ENCODE measurements around the gene TMA7B.

TMA7B gene

GRCh38 chr22:39928536-39929520 lies 31.4 kb upstream of the TMA7B start:
- no peak for DNase-seq
- H3K4me1 ChIP-seq = no peaks in the 10 kb centered on the region
- H3K36me3 ChIP-seq = no peaks in the 10 kb centered on the region
- H3K27me3 ChIP-seq = peaks cover 9% of the 10 kb centered on the region
- no peak for TF ChIP-seq CTCF (IDR thresholded peaks at IDR 0.05; ENCODE audit: low read depth, low read length)
- no peak overlapping the region for H3K4me3 ChIP-seq (ENCODE audit: low read depth, low read length)
- H3K9me3 ChIP-seq = no peaks in the 10 kb centered on the region

GRCh38 chr22:39931251-39931650 lies 28.9 kb upstream of the TMA7B start:
- H3K27me3 ChIP-seq = peaks cover 28% of the 10 kb centered on the region

GRCh38 chr22:39932166-39932565 lies 28.0 kb upstream of the TMA7B start:
- no peak overlapping the region for H3K4me3 ChIP-seq (ENCODE audit: low read depth, low read length)
- no peaks in the 10 kb centered on the region for H3K36me3 ChIP-seq
- TF ChIP-seq CTCF (IDR thresholded peaks at IDR 0.05; ENCODE audit: low read depth, low read length) = no peak
- no peaks in the 10 kb centered on the region for H3K4me1 ChIP-seq
- peaks cover 37% of the 10 kb centered on the region for H3K27me3 ChIP-seq
- DNase-seq = no peak
- H3K9me3 ChIP-seq = no peaks in the 10 kb centered on the region

More at GRCh38 chr22:39931251-39931650, 28.9 kb upstream of the TMA7B start:
- no peak for DNase-seq
- no peak for TF ChIP-seq CTCF (IDR thresholded peaks at IDR 0.05; ENCODE audit: low read depth, low read length)
- Histone ChIP-seq H3K4me3 (ENCODE audit: low read depth, low read length) (no peak overlapping the region), H3K4me1 (no peaks in the 10 kb centered on the region), H3K9me3 (no peaks in the 10 kb centered on the region), H3K36me3 (no peaks in the 10 kb centered on the region)

GRCh38 chr22:39932918-39933649 lies 27.1 kb upstream of the TMA7B start:
- Histone ChIP-seq H3K4me3 (ENCODE audit: low read depth, low read length) (no peak overlapping the region), H3K36me3 (no peaks in the 10 kb centered on the region), H3K9me3 (no peaks in the 10 kb centered on the region), H3K27me3 (peaks cover 42% of the 10 kb centered on the region), H3K4me1 (no peaks in the 10 kb centered on the region)
- TF ChIP-seq CTCF (IDR thresholded peaks at IDR 0.05; ENCODE audit: low read depth, low read length) = peak; percentile 83
- peak; percentile 48 for DNase-seq

- no peaks in the 10 kb centered on the region for H3K9me3 ChIP-seq
- H3K27me3 ChIP-seq = peaks cover 42% of the 10 kb centered on the region
- TF ChIP-seq CTCF (IDR thresholded peaks at IDR 0.05; ENCODE audit: low read depth, low read length) = no peak
- no peaks in the 10 kb centered on the region for H3K36me3 ChIP-seq
- H3K4me1 ChIP-seq = no peaks in the 10 kb centered on the region
- no peak for DNase-seq
- H3K4me3 ChIP-seq (ENCODE audit: low read depth, low read length) = no peak overlapping the region
Measured at GRCh38 chr22:39933741-39934140, 26.5 kb upstream of the TMA7B start.
